GM23338 (cell line): ENCODE measurements around the gene BAHCC1. TPM values are rescaled to one million over a fixed set of nuclear protein-coding genes. Genes with fewer than 3 reads are reported as not detected.
A peak's percentile ranks its signal among the peaks of the same experiment; 100 is the strongest.

Experiments used
- ATAC-seq: fragments of 200-7000 bp; cut with Tn5 transposase; 3 replicates; pipeline ENCODE4 v1.9.1; 2020
- DNase-seq: peaks from one replicate; pipeline ENCODE4 v3.0.0-alpha.2; 2015; ENCODE audit warnings: low spot score
- H2AFZ ChIP-seq: fragments of 200-600 bp; sonication (generic); 2 replicates; pipeline ENCODE4 v1.8.0; 2016; ENCODE audit warnings: antibody characterized with exemption, mild to moderate bottlenecking, moderate library complexity
- H3F3A ChIP-seq: fragments of 200-600 bp; sonication (generic); replicated peaks from 2 replicates; pipeline ENCODE4 v1.8.0; 2017; ENCODE audit warnings: antibody characterized with exemption, mixed run types, low read depth
- H3K27ac ChIP-seq: fragments of 200-600 bp; sonication (generic); 2 replicates; pipeline ENCODE4 v1.6.1; 2016; ENCODE audit warnings: low read depth
- H3K27me3 ChIP-seq: fragments of 200-600 bp; sonication (generic); 2 replicates; pipeline ENCODE4 v1.8.0; 2016; ENCODE audit warnings: mild to moderate bottlenecking, mixed run types, moderate library complexity; ENCODE audit not compliant: insufficient read depth
- H3K36me3 ChIP-seq: fragments of 200-600 bp; sonication (generic); 2 replicates; pipeline ENCODE4 v1.8.0; 2016; ENCODE audit warnings: mild to moderate bottlenecking; ENCODE audit not compliant: insufficient read depth
- H3K4me1 ChIP-seq: fragments of 200-600 bp; sonication (generic); 2 replicates; pipeline ENCODE4 v1.8.0; 2016; ENCODE audit warnings: mild to moderate bottlenecking, moderate library complexity; ENCODE audit not compliant: insufficient read depth
- H3K4me2 ChIP-seq: fragments of 200-600 bp; sonication (generic); 2 replicates; pipeline ENCODE4 v1.7.1; 2017; ENCODE audit warnings: mixed run types
- H3K4me3 ChIP-seq: fragments of 200-600 bp; sonication (generic); 2 replicates; pipeline ENCODE4 v1.6.1; 2016; ENCODE audit warnings: mixed run types
- H3K79me2 ChIP-seq: fragments of 200-600 bp; sonication (generic); replicated peaks from 2 replicates; pipeline ENCODE4 v1.8.0; 2017; ENCODE audit warnings: mild to moderate bottlenecking; ENCODE audit not compliant: insufficient read depth
- H3K9me2 ChIP-seq: fragments of 200-600 bp; sonication (generic); 2 replicates; pipeline ENCODE4 v1.8.0; 2017; ENCODE audit not compliant: insufficient read depth
- H4K20me1 ChIP-seq: fragments of 200-600 bp; sonication (generic); replicated peaks from 2 replicates; pipeline ENCODE4 v1.8.0; 2017; ENCODE audit warnings: mild to moderate bottlenecking; ENCODE audit not compliant: insufficient read depth
- H3K27ac Mint-ChIP-seq: 2 replicates; pipeline ENCODE4 v1.8.0; 2020; ENCODE audit warnings: inconsistent platforms, mild to moderate bottlenecking, moderate library complexity, mixed read lengths
- H3K27me3 Mint-ChIP-seq: 3 replicates; pipeline ENCODE4 v1.8.0; 2022; ENCODE audit warnings: low read depth, mild to moderate bottlenecking, moderate library complexity, mixed read lengths, inconsistent platforms; ENCODE audit not compliant: insufficient read depth, poor library complexity
- H3K36me3 Mint-ChIP-seq: 3 replicates; pipeline ENCODE4 v1.8.0; 2021; ENCODE audit warnings: low read depth, mild to moderate bottlenecking, inconsistent platforms, moderate library complexity, mixed read lengths
- H3K4me1 Mint-ChIP-seq: 3 replicates; pipeline ENCODE4 v1.8.0; 2020; ENCODE audit warnings: mild to moderate bottlenecking, inconsistent platforms, mixed read lengths
- H3K4me3 Mint-ChIP-seq: 3 replicates; pipeline ENCODE4 v1.8.0; 2021; ENCODE audit warnings: moderate library complexity, mild to moderate bottlenecking, inconsistent platforms, mixed read lengths
- H3K9me3 Mint-ChIP-seq: 3 replicates; pipeline ENCODE4 v1.8.0; 2020; ENCODE audit warnings: moderate library complexity, mild to moderate bottlenecking, inconsistent platforms, mixed read lengths
- CREB1 ChIP-seq: fragments of 250-450 bp; sonication (Bioruptor Pico); IDR thresholded peaks from 2 replicates; pipeline ENCODE4 v1.5.0; 2020; ENCODE audit warnings: low read depth, mild to moderate bottlenecking, moderate library complexity
- CTCF ChIP-seq, 2 experiments: fragments of 200-600 bp in 1 of 2; sonication (generic) in 1 of 2; conservative IDR thresholded peaks; 2 replicates each; pipeline versions ENCODE4 v1.5.1 to v1.6.1; 2016 to 2017; ENCODE audit warnings: antibody characterized with exemption in 2 of 2, low read depth in 2 of 2, mild to moderate bottlenecking in 2 of 2, moderate library complexity in 1 of 2
- EZH2phosphoT487 ChIP-seq: fragments of 200-600 bp; sonication (generic); IDR thresholded peaks from one replicate; pipeline ENCODE4 v1.8.1; 2018; ENCODE audit warnings: antibody characterized with exemption; ENCODE audit not compliant: unreplicated experiment
- POLR2AphosphoS5 ChIP-seq: IDR thresholded peaks from 2 replicates; pipeline ENCODE4 v1.6.1; 2016; ENCODE audit warnings: antibody characterized with exemption, low read depth
- STAT1 ChIP-seq: IDR thresholded peaks from one replicate; pipeline ENCODE4 v1.6.1; 2016; ENCODE audit warnings: antibody characterized with exemption; ENCODE audit not compliant: unreplicated experiment
- ZNF331 ChIP-seq: fragments of 250-450 bp; sonication (Bioruptor Pico); IDR thresholded peaks from 2 replicates; pipeline ENCODE4 v1.5.0; 2020; ENCODE audit warnings: low read depth, mild to moderate bottlenecking, moderate library complexity
- polyA plus RNA-seq: library from polyadenylated mRNA; unstranded; fragments of >200 nt; fragmentation: Nextera tagmentation; extraction: Ambion mirVana; gene quantifications from 2 replicates; pipeline ENCODE4 v1.2.1, GENCODE V29; 2016
- total RNA-seq: library from RNA; depleted of rRNA; stranded (reverse); fragments of >200 nt; shearing (Covaris generic); gene quantifications from 2 replicates; pipeline ENCODE4 v1.2.3, GENCODE V29; 2014
- TF ChIP-seq, protein P1 (sequence below): IDR thresholded peaks from 2 replicates; pipeline ENCODE4 v1.6.1; 2016; ENCODE audit warnings: antibody characterized with exemption
- TF ChIP-seq, protein P2 (sequence below): fragments of 250-450 bp; sonication (Bioruptor Pico); IDR thresholded peaks from 2 replicates; pipeline ENCODE4 v1.5.0; 2020; ENCODE audit warnings: mild to moderate bottlenecking, moderate library complexity
- TF ChIP-seq, protein P3 (sequence below): IDR thresholded peaks from one replicate; pipeline ENCODE4 v1.6.1; 2018; ENCODE audit warnings: antibody characterized with exemption; ENCODE audit not compliant: unreplicated experiment

BAHCC1 gene
- total and polyA plus RNA-seq, 2 experiments from 2014 or later: 0.24 to 1.1 TPM

DNA sequence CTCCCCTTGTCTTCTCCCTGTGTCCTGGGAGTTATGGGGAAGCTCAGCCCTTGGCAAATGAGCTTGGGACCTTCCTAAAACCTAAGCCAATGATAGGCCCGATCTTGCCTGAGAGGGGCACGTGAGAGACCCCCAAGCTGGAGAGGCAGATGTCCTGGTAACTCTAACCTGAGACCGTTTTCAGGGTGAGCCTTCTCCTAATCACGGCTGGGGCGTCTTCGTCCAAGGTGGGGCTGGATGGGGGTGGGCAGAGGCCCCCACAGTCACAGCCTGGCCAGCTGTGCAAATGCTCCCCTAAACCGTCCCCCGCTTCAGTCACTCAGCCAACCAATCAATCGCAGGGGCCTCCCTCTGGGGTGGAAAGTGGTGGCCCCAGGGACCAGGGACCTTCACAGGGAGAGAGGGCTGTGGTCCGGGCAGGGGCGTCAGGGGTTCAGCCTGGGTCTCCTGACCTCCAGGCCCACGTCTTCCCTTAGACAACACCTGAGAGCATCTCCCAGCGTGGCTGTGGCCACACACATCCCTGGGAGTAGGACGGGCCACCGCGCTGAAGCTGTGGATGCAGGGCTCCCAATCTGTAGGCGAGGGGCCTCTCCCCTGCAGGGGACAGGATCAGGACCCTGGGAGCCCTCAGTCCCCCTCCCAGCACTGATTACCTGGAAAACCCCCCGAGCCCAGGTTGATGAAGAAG lies 86.7 kb downstream of the BAHCC1 start:
- H3K27ac Mint-ChIP-seq: no peak overlapping the region
- TF ChIP-seq STAT1 (no peak), ZNF331 (CRISPR knock-in tag) (no peak), CREB1 (no peak), CTCF (conservative IDR thresholded peaks at IDR 0.05; ENCODE audit: low read depth in 2 of 2) (no peak), EZH2phosphoT487 (no peak), POLR2AphosphoS5 (no peak)
- TF ChIP-seq, protein P1, sequence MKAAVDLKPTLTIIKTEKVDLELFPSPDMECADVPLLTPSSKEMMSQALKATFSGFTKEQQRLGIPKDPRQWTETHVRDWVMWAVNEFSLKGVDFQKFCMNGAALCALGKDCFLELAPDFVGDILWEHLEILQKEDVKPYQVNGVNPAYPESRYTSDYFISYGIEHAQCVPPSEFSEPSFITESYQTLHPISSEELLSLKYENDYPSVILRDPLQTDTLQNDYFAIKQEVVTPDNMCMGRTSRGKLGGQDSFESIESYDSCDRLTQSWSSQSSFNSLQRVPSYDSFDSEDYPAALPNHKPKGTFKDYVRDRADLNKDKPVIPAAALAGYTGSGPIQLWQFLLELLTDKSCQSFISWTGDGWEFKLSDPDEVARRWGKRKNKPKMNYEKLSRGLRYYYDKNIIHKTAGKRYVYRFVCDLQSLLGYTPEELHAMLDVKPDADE: no peak
- TF ChIP-seq, protein P2, sequence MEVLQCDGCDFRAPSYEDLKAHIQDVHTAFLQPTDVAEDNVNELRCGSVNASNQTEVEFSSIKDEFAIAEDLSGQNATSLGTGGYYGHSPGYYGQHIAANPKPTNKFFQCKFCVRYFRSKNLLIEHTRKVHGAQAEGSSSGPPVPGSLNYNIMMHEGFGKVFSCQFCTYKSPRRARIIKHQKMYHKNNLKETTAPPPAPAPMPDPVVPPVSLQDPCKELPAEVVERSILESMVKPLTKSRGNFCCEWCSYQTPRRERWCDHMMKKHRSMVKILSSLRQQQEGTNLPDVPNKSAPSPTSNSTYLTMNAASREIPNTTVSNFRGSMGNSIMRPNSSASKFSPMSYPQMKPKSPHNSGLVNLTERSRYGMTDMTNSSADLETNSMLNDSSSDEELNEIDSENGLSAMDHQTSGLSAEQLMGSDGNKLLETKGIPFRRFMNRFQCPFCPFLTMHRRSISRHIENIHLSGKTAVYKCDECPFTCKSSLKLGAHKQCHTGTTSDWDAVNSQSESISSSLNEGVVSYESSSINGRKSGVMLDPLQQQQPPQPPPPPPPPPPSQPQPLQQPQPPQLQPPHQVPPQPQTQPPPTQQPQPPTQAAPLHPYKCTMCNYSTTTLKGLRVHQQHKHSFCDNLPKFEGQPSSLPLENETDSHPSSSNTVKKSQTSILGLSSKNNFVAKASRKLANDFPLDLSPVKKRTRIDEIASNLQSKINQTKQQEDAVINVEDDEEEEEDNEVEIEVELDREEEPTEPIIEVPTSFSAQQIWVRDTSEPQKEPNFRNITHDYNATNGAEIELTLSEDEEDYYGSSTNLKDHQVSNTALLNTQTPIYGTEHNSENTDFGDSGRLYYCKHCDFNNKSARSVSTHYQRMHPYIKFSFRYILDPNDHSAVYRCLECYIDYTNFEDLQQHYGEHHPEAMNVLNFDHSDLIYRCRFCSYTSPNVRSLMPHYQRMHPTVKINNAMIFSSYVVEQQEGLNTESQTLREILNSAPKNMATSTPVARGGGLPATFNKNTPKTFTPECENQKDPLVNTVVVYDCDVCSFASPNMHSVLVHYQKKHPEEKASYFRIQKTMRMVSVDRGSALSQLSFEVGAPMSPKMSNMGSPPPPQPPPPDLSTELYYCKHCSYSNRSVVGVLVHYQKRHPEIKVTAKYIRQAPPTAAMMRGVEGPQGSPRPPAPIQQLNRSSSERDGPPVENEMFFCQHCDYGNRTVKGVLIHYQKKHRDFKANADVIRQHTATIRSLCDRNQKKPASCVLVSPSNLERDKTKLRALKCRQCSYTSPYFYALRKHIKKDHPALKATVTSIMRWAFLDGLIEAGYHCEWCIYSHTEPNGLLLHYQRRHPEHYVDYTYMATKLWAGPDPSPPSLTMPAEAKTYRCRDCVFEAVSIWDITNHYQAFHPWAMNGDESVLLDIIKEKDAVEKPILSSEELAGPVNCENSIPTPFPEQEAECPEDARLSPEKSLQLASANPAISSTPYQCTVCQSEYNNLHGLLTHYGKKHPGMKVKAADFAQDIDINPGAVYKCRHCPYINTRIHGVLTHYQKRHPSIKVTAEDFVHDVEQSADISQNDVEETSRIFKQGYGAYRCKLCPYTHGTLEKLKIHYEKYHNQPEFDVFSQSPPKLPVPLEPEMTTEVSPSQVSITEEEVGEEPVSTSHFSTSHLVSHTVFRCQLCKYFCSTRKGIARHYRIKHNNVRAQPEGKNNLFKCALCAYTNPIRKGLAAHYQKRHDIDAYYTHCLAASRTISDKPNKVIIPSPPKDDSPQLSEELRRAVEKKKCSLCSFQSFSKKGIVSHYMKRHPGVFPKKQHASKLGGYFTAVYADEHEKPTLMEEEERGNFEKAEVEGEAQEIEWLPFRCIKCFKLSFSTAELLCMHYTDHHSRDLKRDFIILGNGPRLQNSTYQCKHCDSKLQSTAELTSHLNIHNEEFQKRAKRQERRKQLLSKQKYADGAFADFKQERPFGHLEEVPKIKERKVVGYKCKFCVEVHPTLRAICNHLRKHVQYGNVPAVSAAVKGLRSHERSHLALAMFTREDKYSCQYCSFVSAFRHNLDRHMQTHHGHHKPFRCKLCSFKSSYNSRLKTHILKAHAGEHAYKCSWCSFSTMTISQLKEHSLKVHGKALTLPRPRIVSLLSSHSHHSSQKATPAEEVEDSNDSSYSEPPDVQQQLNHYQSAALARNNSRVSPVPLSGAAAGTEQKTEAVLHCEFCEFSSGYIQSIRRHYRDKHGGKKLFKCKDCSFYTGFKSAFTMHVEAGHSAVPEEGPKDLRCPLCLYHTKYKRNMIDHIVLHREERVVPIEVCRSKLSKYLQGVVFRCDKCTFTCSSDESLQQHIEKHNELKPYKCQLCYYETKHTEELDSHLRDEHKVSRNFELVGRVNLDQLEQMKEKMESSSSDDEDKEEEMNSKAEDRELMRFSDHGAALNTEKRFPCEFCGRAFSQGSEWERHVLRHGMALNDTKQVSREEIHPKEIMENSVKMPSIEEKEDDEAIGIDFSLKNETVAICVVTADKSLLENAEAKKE (CRISPR knock-in tag): no peak
- TF ChIP-seq, protein P3, sequence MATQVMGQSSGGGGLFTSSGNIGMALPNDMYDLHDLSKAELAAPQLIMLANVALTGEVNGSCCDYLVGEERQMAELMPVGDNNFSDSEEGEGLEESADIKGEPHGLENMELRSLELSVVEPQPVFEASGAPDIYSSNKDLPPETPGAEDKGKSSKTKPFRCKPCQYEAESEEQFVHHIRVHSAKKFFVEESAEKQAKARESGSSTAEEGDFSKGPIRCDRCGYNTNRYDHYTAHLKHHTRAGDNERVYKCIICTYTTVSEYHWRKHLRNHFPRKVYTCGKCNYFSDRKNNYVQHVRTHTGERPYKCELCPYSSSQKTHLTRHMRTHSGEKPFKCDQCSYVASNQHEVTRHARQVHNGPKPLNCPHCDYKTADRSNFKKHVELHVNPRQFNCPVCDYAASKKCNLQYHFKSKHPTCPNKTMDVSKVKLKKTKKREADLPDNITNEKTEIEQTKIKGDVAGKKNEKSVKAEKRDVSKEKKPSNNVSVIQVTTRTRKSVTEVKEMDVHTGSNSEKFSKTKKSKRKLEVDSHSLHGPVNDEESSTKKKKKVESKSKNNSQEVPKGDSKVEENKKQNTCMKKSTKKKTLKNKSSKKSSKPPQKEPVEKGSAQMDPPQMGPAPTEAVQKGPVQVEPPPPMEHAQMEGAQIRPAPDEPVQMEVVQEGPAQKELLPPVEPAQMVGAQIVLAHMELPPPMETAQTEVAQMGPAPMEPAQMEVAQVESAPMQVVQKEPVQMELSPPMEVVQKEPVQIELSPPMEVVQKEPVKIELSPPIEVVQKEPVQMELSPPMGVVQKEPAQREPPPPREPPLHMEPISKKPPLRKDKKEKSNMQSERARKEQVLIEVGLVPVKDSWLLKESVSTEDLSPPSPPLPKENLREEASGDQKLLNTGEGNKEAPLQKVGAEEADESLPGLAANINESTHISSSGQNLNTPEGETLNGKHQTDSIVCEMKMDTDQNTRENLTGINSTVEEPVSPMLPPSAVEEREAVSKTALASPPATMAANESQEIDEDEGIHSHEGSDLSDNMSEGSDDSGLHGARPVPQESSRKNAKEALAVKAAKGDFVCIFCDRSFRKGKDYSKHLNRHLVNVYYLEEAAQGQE: no peak
- Histone ChIP-seq H3K36me3 (no peaks in the 10 kb centered on the region), H3K4me3 (peak overlapping the region; percentile 53), H3K27me3 (peaks cover 56% of the 10 kb centered on the region), H4K20me1 (no peaks in the 10 kb centered on the region), H3K9me2 (no peaks in the 10 kb centered on the region), H3K27ac (no peak overlapping the region), H3F3A (no peaks in the 10 kb centered on the region), H3K79me2 (no peaks in the 10 kb centered on the region), H3K4me2 (peak overlapping the region; percentile 78), H2AFZ (peak overlapping the region; percentile 83; the same call in 1 of the 2 replicates), H3K4me1 (no peaks in the 10 kb centered on the region; the same call in 1 of the 2 replicates)
- H3K4me3 Mint-ChIP-seq: peak overlapping the region; percentile 66
- peaks cover 48% of the 10 kb centered on the region for H3K27me3 Mint-ChIP-seq
- peaks cover 2% of the 10 kb centered on the region; the same call in 1 of the 3 replicates for H3K4me1 Mint-ChIP-seq
- peaks cover 3% of the 10 kb centered on the region; the same call in 1 of the 3 replicates for H3K9me3 Mint-ChIP-seq
- no peaks in the 10 kb centered on the region; the same call in 2 of the 3 replicates for H3K36me3 Mint-ChIP-seq
- no peak for DNase-seq
- no peak for ATAC-seq
